CD14-positive monocyte (primary cell): ENCODE results near the gene MAST2. TPM values are rescaled to one million over a fixed set of nuclear protein-coding genes. Genes with fewer than 3 reads are reported as not detected.

Experiments
- DNase-seq, 3 donors: peaks; one replicate each; pipeline ENCODE4 v3.0.0-alpha.2; 2011 to 2022
- H2AFZ ChIP-seq: 2 replicates; pipeline ENCODE4 v1.6.0; 2012; ENCODE audit warnings: mild to moderate bottlenecking, low read depth, low read length, inconsistent platforms; ENCODE audit not compliant: insufficient read depth, poor library complexity, severe bottlenecking
- H3K27ac ChIP-seq, 2 donors: 1 replicate in 1 of 2; 2 replicates in 1 of 2; pipeline ENCODE4 v1.5.1; 2012 to 2013; ENCODE audit warnings: low read length in 2 of 2, control low read depth in 1 of 2, inconsistent platforms in 1 of 2, low read depth in 1 of 2, mild to moderate bottlenecking in 1 of 2
- H3K27me3 ChIP-seq, 2 donors: one replicate each; pipeline versions ENCODE4 v1.6.0 to v1.6.1; 2011 to 2013; ENCODE audit warnings: low read length in 2 of 2; ENCODE audit not compliant: control insufficient read depth in 2 of 2, insufficient read depth in 2 of 2
- H3K36me3 ChIP-seq, 2 donors: replicated peaks in 1 of 2; 1 replicate in 1 of 2; 2 replicates in 1 of 2; pipeline versions ENCODE4 v1.5.1 to v1.6.1; 2012 to 2013; ENCODE audit warnings: low read length in 2 of 2, control low read depth in 1 of 2, inconsistent platforms in 1 of 2, mild to moderate bottlenecking in 1 of 2; ENCODE audit not compliant: insufficient read depth in 2 of 2, control insufficient read depth in 1 of 2
- H3K4me1 ChIP-seq, 2 donors: 1 replicate in 1 of 2; 2 replicates in 1 of 2; pipeline versions ENCODE4 v1.5.1 to v1.6.1; 2012 to 2013; ENCODE audit warnings: low read length in 2 of 2, control low read depth in 1 of 2, inconsistent platforms in 1 of 2, mild to moderate bottlenecking in 1 of 2, moderate library complexity in 1 of 2; ENCODE audit not compliant: insufficient read depth in 2 of 2, control insufficient read depth in 1 of 2
- H3K4me2 ChIP-seq: replicated peaks from 2 replicates; pipeline ENCODE3; 2012; ENCODE audit warnings: low read length, moderate library complexity, mild to moderate bottlenecking; ENCODE audit not compliant: poor library complexity, severe bottlenecking; ENCODE audit errors: extremely low read depth
- H3K4me3 ChIP-seq, 3 experiments: fragments of 200-600 bp in 1 of 3; sonication (generic) in 1 of 3; replicated peaks in 1 of 3; 1 replicate in 2 of 3; 2 replicates in 1 of 3; pipeline ENCODE4 v1.5.1; 2011 to 2013; ENCODE audit warnings: low read length in 3 of 3, mild to moderate bottlenecking in 3 of 3, control low read depth in 2 of 3, low read depth in 2 of 3, inconsistent platforms in 1 of 3, moderate library complexity in 1 of 3
- H3K79me2 ChIP-seq: 2 replicates; pipeline ENCODE4 v1.6.0; 2012; ENCODE audit warnings: mild to moderate bottlenecking, control low read depth, inconsistent platforms, low read length, moderate library complexity; ENCODE audit not compliant: insufficient read depth
- H3K9ac ChIP-seq: 2 replicates; pipeline ENCODE4 v1.6.0; 2017; ENCODE audit warnings: low read length, mild to moderate bottlenecking; ENCODE audit not compliant: insufficient read depth, poor library complexity, severe bottlenecking
- H3K9me3 ChIP-seq, 2 donors: replicated peaks in 1 of 2; 1 replicate in 1 of 2; 2 replicates in 1 of 2; pipeline versions ENCODE4 v1.5.1 to v1.6.1; 2012 to 2013; ENCODE audit warnings: low read length in 2 of 2, control low read depth in 1 of 2; ENCODE audit not compliant: control insufficient read depth in 1 of 2, insufficient read depth in 1 of 2
- H4K20me1 ChIP-seq: 2 replicates; pipeline ENCODE4 v1.6.0; 2012; ENCODE audit warnings: mild to moderate bottlenecking, low read length, control low read depth, moderate library complexity; ENCODE audit not compliant: insufficient read depth
- H3K27ac Mint-ChIP-seq, 7 donors: one replicate each; pipeline ENCODE4 v1.8.0; 2020; ENCODE audit warnings: mild to moderate bottlenecking in 7 of 7, mixed read lengths in 7 of 7, moderate library complexity in 6 of 7, inconsistent platforms in 2 of 7
- H3K27me3 Mint-ChIP-seq, 3 donors: one replicate each; pipeline ENCODE4 v1.8.0; 2021 to 2022; ENCODE audit warnings: low read depth in 3 of 3, mild to moderate bottlenecking in 3 of 3, mixed read lengths in 3 of 3, moderate library complexity in 3 of 3, inconsistent platforms in 1 of 3
- H3K36me3 Mint-ChIP-seq, 2 donors: one replicate each; pipeline ENCODE4 v1.8.0; 2020; ENCODE audit warnings: mixed read lengths in 2 of 2, inconsistent platforms in 1 of 2, mild to moderate bottlenecking in 1 of 2
- H3K4me1 Mint-ChIP-seq: one replicate; pipeline ENCODE4 v1.8.0; 2020; ENCODE audit warnings: mild to moderate bottlenecking, mixed read lengths
- H3K4me3 Mint-ChIP-seq, 2 donors: one replicate each; pipeline ENCODE4 v1.8.0; 2020; ENCODE audit warnings: mild to moderate bottlenecking in 2 of 2, mixed read lengths in 2 of 2, moderate library complexity in 1 of 2
- H3K9me3 Mint-ChIP-seq, 7 donors: one replicate each; pipeline ENCODE4 v1.8.0; 2020 to 2022; ENCODE audit warnings: mixed read lengths in 7 of 7, mild to moderate bottlenecking in 6 of 7, moderate library complexity in 6 of 7, inconsistent platforms in 2 of 7
- CTCF ChIP-seq: fragments of 200-600 bp; IDR thresholded peaks from one replicate; pipeline ENCODE4 v1.8.0; 2022; ENCODE audit warnings: antibody characterized with exemption, mild to moderate bottlenecking
- WGBS: methylation state at CpG from one replicate; pipeline ENCODE4 v1.1.5; 2013; ENCODE audit warnings: missing lambda C conversion rate; ENCODE audit not compliant: insufficient coverage; 5-methylcytosine and 5-hydroxymethylcytosine counted together
- intact Hi-C, 2 donors: fragments of 100-400 bp; cut with micrococcal nuclease; formaldehyde crosslinking; loops; one replicate each; pipeline versions ENCODE4 v1.15.0 to v1.15.1; 2023
- polyA plus RNA-seq, 3 donors: library from polyadenylated mRNA; depleted of rRNA in 1 of 3; unstranded in 2 of 3; stranded (reverse) in 1 of 3; fragments of 300-500 nt in 2 of 3; fragments of >200 nt in 1 of 3; fragmentation: Illumina TruSeq in 2 of 3; gene quantifications; 1 replicate in 2 of 3; 2 replicates in 1 of 3; pipeline ENCODE4 v1.2.3, GENCODE V29; 2012 to 2021

The MAST2 gene
- polyA plus RNA-seq, 3 donors = 1.0 to 7.2 (median 2.5) TPM

- H2AFZ ChIP-seq = no peak overlapping the region
- H3K4me2 ChIP-seq = no peak overlapping the region
- no peak for TF ChIP-seq CTCF
- no peaks in the 10 kb centered on the region for H3K4me1 ChIP-seq
- Mint-ChIP-seq H3K4me3 (no peak overlapping the region), H3K27me3 (no peaks in the 10 kb centered on the region), H3K27ac (no peak overlapping the region), H3K4me1 (no peaks in the 10 kb centered on the region), H3K9me3 (peaks cover 3 to 16% (median 7%) of the 10 kb centered on the region in 7 donors), H3K36me3 (peaks cover 3 to 17% of the 10 kb centered on the region in 2 donors)
- no peak overlapping the region for H3K27ac ChIP-seq
- H3K9ac ChIP-seq = no peak overlapping the region
- 67% methylated on average over 1 of the region's 2 CpGs for WGBS
- intact Hi-C loops = no loop called here
- H3K36me3 ChIP-seq = no peaks in the 10 kb centered on the region
- no peaks in the 10 kb centered on the region for H4K20me1 ChIP-seq
- peaks cover 0 to 13% of the 10 kb centered on the region in 2 donors for H3K9me3 ChIP-seq
- H3K79me2 ChIP-seq = no peaks in the 10 kb centered on the region
- H3K4me3 ChIP-seq = no peak overlapping the region
- H3K27me3 ChIP-seq = no peaks in the 10 kb centered on the region
- DNase-seq = no peak
These were observed 175.8 kb downstream of the MAST2 start for GRCh38 chr1:45979074-45979777.

GRCh38 chr1:45979778-45980176 lies 176.4 kb downstream of the MAST2 start:
- Histone ChIP-seq H3K27ac (no peak overlapping the region), H3K79me2 (no peaks in the 10 kb centered on the region), H3K9me3 (peaks cover 0 to 13% of the 10 kb centered on the region in 2 donors), H2AFZ (no peak overlapping the region), H3K9ac (no peak overlapping the region), H3K4me1 (no peaks in the 10 kb centered on the region), H3K4me3 (no peak overlapping the region), H3K27me3 (no peaks in the 10 kb centered on the region), H4K20me1 (no peaks in the 10 kb centered on the region), H3K36me3 (no peaks in the 10 kb centered on the region), H3K4me2 (no peak overlapping the region)
- Mint-ChIP-seq H3K36me3 (peaks cover 4 to 19% of the 10 kb centered on the region in 2 donors), H3K27ac (no peak overlapping the region), H3K4me1 (no peaks in the 10 kb centered on the region), H3K4me3 (no peak overlapping the region), H3K27me3 (no peaks in the 10 kb centered on the region), H3K9me3 (peaks cover 3 to 16% (median 7%) of the 10 kb centered on the region in 7 donors)
- 100% methylated on average over 2 of the region's 5 CpGs for WGBS
- TF ChIP-seq CTCF = no peak
- no peak for DNase-seq
- intact Hi-C loops = no loop called here
